CD4-positive, alpha-beta T cell treated with Interferon alpha-2 for 1 hour (primary cell): ENCODE measurements around the gene STYXL1.
A peak's percentile ranks its signal among the peaks of the same experiment; 100 is the strongest.

ENCODE experiments used
- DNase-seq, 2 donors: peaks; one replicate each; pipeline ENCODE4 v3.0.0-alpha.2; 2020 to 2022

STYXL1 gene

DNA sequence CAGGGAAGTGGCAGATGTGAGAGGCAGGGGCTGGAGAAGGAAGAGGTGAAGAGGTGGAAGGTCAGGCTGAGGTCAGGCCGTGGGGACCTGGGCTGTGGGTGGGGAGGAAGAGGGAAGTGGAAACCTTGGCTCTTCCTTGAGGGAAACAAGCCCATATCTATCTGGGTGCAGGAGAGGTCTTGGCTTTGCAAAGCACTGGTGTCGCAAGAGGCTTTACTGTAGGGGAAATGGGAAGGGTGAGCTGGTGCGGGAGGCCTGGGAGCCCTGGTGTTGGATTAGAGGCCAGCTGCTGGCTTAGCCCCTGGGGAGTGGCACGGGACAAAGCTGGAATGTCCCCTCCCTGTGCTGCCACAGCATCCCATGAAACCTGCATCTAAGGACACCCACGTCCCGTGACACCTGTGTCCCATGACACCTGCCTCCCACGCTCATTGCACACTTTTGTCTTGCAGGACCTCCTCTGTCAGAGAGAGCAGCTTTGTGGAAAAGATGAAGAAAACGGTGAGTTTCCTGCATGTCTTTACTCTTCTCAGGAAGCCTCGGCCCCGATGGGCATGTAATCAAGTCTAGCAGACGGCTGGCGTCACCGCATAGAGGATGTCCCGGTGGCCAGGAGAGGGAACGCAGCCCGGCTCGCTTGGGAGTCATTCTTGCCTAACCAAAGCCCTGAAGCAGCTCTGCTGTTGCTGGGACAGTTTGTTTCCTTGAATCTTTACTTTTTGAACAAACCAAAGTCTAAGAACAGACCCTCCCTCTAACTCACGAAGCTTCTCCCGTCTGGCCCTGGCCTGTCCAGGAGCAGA lies 75.6 kb downstream of the STYXL1 start:
- no peak for DNase-seq

DNA sequence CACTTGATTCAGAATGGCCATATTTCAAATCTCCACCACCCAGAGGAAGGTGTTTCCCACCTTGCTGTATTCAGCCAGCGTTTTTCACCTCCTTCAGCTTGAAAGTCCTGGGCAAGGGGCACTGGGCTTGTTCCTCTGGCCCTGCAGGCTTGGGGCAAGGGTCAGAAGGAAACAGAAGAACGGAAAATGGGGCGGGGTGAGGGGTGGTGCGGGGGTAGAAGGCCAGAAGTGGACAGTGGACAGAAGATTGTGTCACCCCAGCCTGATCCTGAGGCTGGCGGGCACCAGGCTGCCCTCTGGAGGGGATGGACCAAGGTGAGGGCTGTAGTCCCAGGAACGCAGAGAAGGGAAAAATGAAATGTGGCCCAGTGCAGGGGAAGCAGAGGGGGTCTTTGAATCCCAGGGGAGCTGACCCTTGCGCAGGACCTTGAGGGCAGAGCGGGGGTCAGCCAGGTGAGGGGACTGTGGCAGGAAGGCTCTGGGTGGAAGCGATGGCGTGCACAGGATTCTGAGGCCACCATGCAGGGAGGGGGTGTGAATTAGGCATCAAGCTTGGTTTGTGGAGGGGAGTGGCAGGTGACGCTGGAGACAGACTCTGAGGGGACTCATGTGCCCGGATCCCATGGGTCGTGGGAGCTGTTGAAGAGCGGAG lies 76.4 kb downstream of the STYXL1 start:
- no peak for DNase-seq

DNA sequence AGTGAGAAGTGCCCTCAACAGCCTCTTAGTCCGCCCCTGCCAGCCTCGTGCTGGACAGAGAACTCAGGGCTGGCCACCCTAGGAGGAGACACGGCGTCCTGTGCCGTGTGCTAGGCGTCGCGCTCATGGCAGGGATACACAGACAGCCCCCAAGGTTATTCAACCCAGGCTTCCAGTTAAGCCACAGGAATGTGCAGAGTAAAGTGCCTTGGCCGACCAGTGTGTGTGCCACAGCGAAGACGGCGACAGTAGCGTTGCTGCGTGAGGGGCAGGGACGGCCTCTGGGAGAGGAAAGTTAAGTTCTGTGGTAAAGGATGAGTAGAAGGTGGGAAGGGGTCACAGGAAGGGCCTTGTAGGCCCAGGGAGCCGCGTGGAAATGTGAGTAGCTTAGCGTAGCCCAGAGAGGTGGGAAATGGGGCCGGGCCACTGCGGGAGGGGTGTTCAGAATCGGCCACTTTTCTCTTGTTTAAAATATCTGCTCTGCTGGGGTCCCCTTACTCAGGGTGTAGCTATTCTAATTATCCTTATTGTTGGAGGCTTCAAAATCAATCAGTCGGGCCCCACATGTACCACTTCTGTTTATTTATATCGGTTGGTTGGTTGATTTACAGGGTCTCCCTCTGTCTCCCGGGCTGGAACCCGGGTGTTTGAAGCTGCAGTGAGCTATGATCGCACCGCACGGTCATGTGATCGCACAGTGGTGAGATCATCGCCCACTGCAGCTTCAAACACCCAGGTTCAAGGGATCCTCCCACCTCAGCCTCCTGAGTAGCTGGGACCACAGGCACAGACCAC lies 77.9 kb downstream of the STYXL1 start:
- DNase-seq: no peak

DNA sequence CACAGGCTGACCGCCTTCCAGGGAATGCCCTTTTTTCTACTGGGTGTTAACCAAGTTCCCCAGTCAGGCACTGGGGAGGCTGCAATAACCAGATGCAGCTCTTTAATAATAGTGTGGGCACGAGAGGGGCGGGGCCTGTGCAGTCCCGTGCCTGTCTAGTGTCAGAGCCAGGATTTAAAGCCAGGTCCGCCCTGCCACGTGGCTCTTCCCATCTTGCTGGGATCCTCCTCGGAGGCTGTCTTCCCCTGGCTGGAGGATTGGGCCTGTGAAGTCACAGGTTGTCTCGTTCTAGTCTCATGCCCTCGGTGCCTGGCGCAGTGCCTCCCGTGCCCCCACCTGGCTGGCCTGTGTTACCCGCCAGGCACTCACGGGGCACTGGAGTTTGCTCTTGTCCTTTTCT lies 78.6 kb downstream of the STYXL1 start:
- DNase-seq: no peak

DNA sequence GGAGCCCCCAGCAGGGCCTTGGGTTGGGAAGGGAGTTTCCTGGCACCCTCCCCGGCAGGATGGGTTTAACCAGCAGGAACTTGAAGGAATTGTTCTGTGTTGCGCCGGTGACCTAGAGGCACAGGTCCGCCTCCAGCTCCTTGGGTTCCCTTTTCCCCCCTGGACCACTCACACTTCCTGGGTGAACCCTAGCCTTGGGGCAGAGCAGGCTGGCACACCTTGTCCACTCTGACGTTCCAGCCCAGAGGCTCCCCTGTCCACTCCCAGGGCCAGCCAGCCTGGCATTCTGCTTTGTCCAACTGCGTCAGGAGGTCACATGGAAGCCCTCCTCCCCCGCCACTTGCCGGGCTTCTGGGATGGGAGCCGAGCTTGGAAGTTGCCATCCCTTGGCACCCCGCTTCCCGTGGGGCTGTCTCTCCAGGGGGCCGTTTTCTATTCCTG lies 79.2 kb downstream of the STYXL1 start:
- no peak for DNase-seq

DNA sequence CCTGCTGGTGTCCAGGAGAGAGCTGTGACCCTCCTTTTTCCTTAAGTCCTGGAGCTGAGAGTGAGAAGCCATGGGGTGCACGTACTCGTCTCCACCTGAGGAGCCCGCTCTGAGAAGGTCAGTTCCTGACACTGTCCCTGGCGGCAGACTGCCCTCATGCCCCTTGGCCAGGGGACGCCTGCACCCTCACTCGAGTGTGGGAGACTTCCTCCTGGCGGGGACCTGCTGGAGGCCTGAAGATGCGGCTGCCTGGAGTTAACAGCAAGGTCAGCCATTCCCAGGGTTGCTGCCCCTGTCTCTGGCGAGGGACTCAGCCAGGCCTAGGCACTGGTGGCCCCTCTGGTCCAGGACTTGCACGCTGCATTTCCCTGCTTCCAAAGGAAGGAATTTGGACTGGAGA lies 79.8 kb downstream of the STYXL1 start:
- no peak for DNase-seq

DNA sequence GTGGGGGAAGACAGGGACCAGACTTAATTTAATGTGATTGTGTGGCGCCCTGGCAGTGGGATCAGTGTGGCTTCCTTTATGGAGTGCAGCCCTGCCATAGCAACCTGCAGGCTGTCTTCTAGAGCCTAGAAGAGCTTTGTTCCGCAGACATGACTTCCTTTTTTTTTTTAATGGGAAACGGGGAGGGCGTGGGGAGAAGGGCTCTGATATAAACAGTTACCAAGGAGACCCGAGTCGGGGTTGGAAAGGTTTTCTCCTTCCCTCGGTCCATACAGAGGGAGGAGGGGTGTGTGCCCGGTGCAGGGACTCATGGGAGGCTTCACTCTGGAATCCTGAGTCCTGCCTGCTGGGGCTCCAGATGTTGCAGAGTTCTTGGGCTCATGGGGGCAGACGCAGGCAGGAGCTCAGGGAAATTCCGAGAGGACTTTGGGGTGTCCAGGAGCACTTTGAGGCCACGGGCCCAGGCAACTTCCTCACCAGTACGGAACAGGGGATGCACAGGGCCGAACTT lies 80.3 kb downstream of the STYXL1 start:
- no peak for DNase-seq

DNA sequence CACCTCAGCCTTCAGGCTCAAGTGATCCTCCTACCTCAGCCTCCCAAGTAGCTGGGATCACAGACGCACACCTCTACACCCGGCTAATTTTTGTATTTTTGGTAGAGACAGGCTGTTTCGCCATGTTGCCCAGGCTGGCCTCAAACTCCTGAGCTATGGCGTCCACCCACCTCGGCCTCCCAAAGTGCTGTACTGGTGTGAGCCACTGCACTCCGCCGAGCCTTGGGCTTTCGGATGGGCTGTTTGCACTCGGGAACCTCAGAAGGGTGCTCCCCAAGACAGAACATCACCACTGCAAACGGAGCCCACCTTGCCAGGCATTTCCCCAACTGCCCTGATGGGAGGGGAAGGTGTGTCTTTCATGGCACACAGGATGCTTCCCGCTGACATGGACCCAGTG lies 80.7 kb downstream of the STYXL1 start:
- DNase-seq: no peak

DNA sequence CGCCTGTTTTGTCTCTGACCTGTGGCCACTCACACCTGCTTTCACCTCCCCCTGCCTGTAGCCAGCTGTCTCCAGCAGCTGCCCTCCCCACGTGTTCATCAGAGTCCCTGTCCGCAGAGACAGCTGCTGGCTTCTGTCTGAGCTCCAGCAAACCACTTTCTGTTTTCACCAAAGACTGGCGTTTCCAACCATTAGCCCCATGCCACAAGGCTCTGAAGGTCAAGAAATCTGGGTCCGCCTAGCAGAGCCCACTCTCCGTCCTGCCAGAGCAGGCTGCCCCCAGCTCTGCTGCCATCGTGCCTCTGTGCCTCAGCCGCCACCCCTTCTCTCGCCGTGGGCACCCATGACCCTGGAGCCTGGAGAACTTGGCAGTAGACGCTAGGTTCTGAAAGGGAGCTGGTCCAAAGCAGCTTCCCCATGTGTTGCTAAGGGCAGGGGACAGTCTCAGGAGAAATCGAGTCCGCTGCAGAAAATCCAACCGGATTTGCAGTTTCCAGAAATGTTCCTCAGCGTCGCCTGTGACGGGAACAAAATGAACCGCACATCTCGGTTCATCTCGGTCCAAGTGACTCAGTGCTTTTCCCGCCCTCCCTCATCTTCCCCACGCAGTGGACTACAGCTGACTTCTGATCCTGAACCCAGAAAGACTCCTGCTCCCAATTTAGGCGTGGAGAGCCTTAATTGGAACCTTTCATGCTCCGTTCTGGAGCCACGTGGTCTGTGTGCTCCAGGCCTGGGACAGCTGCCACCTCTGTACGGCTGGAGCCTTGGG lies 81.4 kb downstream of the STYXL1 start:
- DNase-seq: no peak

DNA sequence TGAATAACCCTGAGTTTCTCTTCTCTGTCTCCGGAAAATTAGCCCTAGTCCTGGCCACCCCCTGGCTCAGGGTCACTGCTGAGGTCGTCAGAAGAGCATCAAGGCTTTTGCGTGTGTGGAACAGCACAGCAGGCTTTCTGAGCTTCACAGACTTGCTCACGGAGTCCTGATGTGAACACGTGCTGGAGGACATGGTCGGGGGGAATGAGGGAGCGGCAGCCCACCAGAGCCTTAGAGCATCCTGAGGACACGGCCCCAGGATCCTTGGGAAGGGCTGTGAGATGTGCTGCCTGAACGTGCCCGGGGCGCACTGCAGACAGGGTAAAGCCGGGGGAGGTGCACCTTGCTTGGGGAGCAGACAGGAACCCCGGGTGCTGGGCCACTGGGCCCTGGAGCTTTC lies 82.2 kb downstream of the STYXL1 start:
- no peak for DNase-seq

DNA sequence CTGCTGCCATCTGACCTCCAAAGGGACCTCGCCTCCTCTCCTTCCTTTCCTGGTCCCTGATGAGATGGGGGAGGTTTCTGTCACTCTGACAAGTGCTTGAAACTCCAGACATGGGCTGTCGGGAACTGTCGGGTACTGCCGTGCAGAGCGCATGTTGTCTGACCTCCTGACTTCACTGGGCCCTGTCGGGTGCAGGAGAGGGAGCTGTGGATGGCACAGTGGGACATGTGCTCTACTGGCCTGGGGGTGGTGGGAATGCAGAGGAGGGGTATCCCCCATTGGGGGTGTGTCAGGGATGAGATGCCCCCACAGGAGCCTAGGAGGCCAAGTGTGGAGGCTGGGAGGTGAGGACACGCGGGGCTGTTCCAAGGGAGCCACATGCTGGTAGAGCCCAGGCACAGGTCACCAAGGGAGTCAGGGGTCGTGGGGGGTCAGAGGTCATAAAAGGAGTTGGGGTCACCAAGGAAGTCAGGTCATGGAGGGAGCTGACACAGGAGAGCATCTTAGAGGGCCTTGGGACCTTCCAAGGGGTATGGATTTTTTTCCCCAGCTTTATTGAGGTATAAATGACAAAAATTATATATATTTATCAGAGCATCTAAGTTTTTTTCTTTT lies 84.3 kb downstream of the STYXL1 start:
- DNase-seq: no peak

DNA sequence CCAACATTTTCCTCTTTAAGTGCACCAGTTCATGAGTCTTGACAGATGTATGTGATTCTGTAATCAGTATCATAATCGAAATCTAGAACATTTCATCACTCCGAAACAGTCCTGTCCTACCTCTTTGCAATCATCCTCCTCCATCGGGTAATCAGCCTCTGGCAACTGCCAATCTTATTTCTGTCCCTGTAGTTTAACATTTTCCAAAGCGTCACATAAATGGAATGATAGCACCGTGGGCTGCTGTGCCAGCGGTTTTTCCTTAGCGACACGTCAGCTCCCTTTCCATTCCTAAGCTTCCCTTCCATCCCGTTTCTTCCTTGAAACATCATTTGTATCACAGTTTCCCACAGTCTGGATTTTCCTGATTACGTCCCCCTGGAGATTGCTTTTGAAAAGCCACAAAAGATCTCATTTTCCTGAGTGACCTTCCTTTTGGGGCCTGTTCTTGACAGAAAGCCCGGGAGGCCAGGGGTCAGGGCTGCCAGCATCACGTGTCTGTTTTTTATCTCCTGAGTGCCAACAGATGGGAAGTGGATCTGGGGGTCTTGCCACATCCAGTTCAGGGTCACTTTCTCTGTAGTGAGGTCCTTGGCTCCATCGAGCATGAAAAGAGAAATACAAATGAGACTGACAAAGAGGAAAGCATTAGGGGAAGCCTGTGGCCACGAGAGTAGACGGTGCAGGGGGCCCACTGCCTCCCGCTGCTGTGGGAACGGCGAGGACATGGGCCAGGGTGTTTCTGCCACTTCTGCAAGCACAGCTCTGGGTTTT lies 85.0 kb downstream of the STYXL1 start:
- no peak for DNase-seq

DNA sequence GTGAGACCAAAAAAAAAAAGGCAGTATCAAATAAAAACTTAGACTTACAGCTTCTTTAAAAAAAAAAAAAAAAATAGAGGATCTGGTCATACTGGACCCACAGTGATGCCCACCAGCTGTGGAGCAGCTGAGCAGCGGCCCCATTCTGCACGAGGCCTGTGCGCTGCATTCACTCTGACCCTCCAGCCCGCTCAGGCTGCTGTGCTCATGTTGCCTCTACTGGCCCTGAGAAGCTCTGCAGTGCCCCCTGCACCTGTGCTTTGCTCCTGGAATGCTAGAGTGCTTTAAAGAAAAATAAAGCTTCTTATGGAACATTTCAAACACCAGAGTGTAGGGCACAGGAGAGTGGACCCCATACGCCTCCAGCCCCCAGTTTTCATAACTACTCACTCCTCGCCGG lies 86.6 kb downstream of the STYXL1 start:
- DNase-seq: no peak

DNA sequence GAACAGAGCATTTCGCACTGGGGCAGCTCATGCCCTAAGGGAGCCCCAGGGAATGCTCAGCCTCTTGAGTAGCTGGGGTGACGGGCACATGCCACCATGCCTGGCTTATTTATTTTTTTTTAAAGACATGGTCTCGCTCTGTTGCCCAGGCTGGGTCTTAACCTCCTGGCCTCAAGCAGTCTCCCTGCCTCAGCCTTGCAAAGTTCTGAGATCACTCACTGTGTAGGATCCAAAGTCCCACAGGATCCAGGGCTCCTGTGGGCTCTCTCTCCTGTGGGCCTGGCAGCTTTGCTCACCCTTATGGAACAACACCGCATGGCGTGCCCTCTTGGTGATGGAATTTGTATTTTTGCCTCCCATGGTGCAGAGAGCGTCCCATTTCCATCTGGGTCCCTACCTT lies 87.4 kb downstream of the STYXL1 start:
- no peak for DNase-seq

DNA sequence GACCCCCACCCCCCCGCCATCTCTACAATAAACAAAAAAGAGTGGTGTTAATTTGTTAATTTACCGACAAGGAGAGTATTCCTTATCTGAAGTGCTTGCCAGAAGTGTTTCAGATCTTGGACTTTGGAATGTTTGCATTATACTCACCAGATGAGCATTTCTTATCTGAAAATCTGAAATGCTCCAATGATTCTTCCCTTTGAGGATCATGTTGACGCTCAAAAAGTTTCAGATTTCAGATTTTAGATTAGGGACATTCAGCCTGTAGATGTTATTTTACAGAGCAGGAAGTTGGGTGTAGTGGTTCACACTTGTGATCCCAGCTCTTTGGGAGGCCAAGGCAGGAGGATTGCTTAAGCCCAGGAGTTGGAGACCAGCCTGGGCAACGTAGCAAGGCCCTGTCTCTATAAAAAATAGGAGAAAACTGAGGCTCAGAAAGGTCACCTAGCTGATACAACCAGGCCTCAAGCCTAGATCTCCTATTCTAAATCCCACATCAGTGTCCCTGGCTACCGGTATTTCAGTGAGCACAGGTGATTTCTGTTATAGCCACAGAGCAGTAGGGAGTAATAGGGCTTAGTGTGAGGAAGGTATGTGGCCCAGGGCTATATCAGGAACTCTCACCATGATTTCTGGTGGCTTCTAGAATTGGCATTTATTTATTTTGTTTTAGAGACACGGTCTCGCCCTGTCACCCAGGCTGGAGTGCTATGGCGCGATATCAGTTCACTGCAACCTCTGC lies 88.8 kb downstream of the STYXL1 start:
- DNase-seq: no peak

DNA sequence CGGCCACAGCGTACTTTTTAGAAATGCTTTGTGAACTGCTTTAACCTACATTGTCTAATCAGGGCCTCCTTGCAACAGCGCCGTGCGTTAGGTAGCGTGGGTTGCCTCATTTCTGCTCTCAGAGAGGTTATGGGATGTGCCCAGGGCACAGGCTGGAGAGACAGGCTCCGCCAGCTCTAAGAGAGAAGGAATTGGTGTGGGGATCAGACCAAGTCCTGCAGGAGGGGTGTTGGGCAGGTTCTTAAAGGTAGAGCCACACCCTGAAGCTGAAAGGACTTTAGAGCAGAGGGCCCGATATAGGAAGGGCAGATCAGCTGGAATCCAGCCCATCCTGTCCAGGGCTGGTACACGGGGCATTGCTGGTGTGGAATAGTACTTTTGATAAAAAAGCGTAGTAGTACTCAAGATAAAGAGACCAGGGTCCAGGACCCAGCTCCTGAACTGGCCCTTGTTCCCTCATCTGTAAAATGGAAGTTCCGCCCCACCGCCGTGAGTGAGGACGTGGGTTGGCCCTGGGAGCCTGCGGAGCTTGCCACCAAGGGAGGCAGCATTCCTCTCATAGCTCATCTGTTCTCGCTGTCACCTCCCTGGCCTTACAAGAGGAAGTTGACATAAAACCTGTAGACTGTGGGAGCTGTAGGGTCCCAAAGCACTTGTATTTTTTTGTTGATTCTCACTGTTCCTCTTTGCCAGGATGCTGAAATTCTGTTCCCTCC lies 90.6 kb downstream of the STYXL1 start:
- no peak for DNase-seq

DNA sequence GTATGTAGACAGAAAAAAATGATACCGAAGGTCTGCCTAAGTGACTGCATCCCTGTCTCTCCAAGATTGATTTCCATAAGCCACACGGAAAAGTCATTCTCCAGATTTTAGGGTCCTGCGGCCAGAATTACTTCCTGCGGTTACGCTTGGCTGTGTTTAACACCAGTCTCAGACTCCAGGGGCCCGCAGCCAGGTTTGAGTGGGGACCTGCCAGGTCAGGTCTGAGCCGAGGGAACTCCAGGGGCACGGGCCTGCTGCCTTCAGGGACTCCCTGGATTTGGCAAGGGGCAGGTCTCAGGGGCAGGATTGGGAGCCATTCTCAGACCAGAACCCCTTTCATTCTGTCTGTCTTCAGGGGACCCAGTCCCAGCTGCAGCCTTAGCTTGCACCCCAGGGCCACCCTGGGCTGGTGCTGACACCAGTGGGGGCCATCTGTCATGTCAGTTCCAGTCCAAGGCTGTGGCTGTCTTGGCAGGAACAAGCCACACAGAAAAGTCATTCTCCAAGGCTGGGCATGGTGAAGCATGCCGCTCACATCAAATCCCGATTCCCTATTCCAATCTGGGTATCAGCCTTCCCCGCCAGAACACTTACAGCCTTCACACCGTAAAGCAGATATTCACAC lies 92.4 kb downstream of the STYXL1 start:
- no peak for DNase-seq

DNA sequence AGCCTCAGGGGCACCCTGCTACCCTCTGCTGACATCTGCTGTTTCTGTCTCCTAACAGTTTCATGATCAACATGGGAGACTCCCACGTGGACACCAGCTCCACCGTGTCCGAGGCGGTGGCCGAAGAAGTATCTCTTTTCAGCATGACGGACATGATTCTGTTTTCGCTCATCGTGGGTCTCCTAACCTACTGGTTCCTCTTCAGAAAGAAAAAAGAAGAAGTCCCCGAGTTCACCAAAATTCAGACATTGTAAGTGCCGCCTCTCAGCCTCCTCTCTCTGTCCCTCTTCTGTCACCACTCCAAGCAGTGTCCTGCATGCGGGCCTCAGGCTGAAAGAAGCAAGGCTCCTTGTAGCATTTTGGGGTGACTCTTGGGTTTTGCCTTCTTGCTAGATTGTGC lies 93.9 kb downstream of the STYXL1 start:
- no peak for DNase-seq

DNA sequence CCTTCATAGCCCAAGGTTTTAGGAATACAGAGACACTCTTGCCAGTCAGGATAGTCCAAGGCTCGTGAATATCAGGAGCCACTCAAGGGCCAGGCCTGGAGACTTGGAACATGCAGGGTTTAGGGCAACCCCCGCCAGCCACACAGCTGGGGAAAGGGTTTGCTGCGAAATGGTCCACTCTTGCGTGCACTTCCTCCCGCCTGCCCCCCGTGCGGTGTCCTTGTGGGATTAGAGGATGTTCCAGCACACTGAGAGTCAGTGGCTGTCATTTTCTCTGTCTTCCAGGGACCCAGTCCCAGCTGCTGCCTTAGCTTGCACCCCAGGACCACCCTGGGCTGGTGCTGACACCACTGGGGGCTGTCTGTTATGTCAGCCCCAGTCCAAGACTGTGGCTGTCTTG lies 94.4 kb downstream of the STYXL1 start:
- DNase-seq: no peak

DNA sequence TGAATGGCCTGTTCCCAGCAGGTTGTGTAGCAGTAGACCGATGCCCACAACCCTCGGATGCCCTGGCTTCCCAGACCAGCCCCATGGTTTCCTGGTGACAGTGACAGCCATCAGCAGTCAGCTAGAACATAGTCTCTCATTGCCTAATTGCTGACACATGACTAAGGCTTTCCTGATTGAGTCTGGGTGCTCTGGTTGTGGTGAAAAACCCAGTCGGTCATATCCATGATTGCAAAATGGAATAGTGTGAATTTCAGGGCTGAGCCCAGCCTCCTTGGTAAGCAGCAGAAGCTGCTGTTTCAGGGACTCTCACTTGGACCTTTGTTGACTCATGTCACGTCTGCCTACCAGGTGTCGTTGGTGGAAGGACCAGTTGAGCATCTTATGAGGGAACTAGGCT lies 96.3 kb downstream of the STYXL1 start:
- DNase-seq: peak in 1 of 2 donors; percentile 62
